HG03064 (cell line): Measurements from ENCODE around the gene SPACDR.

ENCODE experiments used
- ATAC-seq: cut with Tn5 transposase; IDR thresholded peaks from one replicate; pipeline ENCODE4 v1.9.1; 2021; ENCODE audit warnings: low read depth; ENCODE audit not compliant: unreplicated experiment

SPACDR gene

DNA sequence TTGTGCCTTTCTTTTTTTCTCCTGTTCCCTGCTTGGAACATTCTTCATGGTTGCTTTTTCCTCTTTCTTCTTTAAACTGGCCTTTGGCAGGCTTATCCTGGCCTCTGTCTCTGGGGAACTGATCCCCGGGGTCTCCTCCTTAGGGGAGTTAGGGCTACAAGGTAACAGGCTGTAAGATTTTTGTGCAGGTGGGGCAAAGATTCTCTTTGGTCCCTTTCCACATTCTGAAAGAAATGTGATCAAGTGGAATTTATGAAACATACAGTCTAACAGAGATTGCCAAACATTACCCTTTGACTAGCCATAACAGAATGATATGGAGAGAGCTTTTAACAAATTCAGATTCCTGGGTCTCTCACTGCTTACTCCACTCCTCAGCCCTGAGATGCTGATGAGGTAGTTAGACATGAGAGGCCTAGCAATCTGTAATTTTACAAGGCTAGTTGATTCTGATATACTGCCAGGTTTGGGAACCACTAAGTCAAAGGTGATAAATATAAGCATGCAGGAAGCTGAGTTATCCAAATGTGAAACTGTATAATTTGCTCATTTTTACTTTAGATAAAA lies 44.3 kb downstream of the SPACDR start:
- ATAC-seq: no peak

DNA sequence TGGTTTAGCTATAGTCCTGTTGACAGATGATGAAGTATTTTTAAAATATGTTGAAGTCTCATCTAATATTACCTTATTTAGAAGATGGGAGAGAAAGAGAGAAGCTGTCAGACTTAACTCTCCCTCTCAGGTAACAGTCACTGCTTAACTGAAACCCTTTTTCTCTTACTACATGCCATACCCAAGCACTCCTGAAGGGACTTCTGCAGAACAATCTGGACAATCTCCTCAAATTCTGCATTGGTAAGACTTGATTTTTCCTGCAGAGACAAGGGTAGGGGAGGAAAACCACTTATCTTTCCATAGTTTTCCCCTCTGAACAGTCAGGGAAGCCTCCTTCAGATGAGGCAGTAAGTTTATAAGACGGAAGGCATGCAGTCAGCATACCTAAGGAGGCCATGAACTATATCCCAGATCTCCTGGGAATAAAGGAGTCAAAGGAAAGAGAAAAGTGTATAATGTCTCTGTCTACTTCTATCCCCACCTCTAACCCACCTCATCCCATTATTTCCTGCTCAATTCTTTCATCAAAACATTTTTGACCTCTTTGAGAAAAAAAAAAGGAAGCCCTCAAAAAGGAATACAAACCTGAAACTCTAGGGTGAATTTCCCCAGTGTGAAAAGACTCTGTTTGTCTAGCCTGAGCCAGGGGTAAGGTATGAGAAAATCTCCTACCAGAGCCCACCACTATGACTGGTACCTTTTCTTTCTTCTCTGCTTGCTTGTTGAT lies 45.0 kb downstream of the SPACDR start:
- ATAC-seq: no peak

DNA sequence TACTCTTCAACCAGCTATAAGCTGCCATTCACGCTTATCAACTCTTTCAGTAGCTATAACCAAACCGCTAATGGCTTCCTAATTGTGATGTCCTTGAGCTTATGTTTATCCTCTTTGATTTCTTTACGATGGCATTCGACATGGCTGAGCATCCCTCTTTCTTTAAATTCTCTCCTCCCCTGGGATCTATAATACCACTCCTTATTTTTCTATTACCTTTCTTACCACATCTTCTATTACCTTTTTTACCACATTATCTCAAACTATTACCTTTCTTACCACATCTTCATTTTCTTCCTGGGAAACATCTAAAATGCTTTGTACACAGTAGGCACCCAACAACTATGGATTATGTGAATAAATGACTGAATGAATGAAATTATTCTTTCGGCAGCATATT lies 48.6 kb downstream of the SPACDR start:
- ATAC-seq: no peak

GRCh38 chr7:100413889-100414288 lies 50.2 kb downstream of the SPACDR start:
- ATAC-seq: no peak

DNA sequence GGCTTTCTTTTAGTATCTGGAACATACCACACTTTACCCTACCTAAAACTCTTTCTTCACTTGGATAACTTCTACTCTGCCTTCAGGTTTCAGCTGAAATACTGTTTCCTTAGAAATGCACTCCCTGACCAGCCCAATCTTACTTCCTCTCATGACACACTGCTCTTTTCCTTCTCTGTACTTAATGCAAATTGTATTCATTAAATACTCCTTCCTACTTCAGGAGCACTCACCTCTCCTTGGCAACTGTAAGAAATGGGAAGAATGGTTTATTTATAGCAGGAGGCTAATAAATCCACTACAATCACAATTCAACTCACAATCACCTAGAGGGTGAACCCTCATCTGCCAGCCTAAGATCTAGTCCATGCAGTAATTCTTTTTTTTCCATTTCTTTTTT lies 50.7 kb downstream of the SPACDR start:
- ATAC-seq: no peak

- no peak for ATAC-seq
Observed at GRCh38 chr7:100411101-100411500, 53.0 kb downstream of the SPACDR start.

DNA sequence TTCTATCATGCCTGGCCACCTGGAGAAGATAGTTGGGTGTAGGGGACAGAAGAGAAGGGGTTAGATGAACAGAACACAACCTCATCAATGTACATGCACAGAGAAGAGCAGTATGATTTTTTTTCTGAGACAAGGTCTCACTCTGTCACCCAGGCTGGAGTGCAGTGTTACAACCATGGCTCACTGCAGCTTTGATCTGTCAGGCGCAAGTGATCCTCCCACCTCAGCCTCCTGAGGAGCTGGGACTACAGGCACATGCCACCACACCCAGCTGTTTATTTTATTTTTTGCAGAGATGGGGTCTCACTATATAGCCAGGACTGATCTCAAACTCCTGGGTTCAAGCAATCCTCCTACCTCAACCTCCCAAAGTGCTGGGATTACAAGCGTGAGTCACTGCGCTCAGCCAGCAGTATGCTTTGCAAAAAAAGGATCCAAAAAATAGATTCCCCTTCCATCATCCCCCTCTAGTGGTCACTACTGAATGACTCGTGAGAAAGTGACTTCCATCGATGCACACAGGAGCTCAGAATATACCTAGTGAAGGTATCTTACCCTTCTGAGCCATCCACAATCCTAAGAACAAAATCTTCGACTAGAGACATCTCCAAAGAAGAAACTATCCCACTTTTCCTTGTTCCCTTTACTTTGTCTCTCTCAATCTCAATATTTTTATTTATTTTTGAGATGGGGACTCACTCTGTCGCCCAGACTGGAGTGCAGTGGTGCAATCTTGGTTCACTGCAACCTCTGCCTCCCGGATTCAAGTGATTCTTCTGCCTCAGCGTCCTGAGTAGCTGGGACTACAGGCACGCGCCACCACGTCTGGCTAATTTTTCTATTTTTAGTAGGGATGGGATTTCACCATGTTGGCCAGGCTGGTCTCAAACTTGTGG lies 56.5 kb downstream of the SPACDR start:
- no peak for ATAC-seq

DNA sequence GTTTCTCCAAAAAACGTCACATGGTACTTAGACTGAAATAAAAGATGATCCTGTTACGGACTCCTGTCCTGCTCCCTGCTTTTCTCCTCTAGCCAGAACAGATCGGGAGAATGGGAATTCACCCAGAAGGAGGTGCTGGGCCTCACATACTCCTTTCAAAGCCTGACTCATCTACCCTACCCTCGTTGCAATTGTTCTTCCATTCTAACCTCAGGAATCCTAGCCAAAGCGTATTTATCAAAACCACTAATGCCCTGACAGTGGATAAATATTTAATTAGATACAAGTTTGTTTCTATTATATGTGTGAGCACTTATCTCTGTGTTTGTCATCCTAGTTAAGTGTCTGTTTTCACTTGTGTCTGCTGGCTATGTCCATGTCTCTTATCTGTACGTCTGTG lies 57.3 kb downstream of the SPACDR start:
- ATAC-seq: no peak
